GM21360 (cell line): ENCODE results near the gene OR5A2.
A peak's percentile ranks its signal among the peaks of the same experiment; 100 is the strongest.
"Not testable (repeated sequence)": the region's sequence is repeated elsewhere in the genome, so short reads cannot be mapped to it uniquely, and the experiment has no call there.

Experiments
- ATAC-seq: cut with Tn5 transposase; IDR thresholded peaks from one replicate; pipeline ENCODE4 v1.9.1; 2021; ENCODE audit warnings: mild to moderate bottlenecking, moderate library complexity; ENCODE audit not compliant: unreplicated experiment

Gene OR5A2, protein sequence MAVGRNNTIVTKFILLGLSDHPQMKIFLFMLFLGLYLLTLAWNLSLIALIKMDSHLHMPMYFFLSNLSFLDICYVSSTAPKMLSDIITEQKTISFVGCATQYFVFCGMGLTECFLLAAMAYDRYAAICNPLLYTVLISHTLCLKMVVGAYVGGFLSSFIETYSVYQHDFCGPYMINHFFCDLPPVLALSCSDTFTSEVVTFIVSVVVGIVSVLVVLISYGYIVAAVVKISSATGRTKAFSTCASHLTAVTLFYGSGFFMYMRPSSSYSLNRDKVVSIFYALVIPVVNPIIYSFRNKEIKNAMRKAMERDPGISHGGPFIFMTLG

GRCh38 chr11:59426361-59427067, at the start of gene OR5A2:
TSS of gene OR5A2 (minus strand) at chr11:59426413. CDS start at chr11:59422953, 3,460 bp downstream.
- ATAC-seq: no peak

DNA sequence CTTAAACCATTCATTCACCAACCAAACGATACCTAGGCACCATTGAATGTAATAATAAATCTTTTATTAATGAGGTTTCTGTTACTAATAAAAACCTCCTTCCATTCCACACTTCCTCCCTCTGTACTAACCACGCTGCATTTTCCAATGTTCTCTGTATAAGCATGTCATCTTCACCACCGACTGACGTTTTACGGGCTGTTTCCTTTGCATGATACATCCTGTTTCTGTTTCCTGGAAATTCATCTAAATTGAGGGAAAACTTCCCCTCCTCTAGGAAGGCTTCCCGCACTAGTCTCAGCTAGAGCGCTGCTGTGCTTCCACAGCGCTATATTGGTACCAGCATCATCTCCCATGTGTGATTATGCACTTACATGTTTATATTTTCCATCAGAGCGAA, 49.0 kb upstream of the OR5A2 start:
- ATAC-seq: no peak

- no peak for ATAC-seq
These were observed 46.8 kb upstream of the OR5A2 start, which contains the start of gene OR4D10 for GRCh38 chr11:59473015-59473414. TSS of gene OR4D10 (plus strand) at chr11:59473315. CDS start at chr11:59477430, 4,115 bp downstream.

GRCh38 chr11:59463190-59463641, 37.0 kb upstream of the OR5A2 start:
- ATAC-seq: no peak

- no peak for ATAC-seq
These were observed 33.7 kb upstream of the OR5A2 start for GRCh38 chr11:59459916-59460315.

- ATAC-seq: no peak
These were observed 30.4 kb upstream of the OR5A2 start, which contains the start of gene OR4D6 for GRCh38 chr11:59456661-59457060. TSS of gene OR4D6 (plus strand) at chr11:59456961. CDS start at chr11:59456961, 0 bp downstream.

DNA sequence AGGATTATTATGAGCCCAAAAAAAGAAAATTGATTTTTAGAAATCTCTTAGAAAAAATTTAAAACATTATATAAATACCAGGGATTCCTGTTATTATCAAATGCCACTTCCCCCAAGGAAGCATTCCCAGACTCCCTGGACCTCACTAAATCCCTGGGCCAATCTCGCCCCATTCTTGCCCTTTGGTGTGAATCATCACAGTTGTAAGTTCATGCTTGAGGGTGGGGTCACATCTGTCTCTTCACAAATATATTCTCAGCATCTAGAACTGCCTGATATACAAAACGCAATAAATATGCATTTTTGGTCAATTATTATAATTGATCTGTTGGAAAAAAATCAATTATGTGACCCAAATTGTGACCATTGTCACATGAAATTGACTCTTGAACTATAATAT, 22.3 kb upstream of the OR5A2 start:
- no peak for ATAC-seq

GRCh38 chr11:59445624-59446023, 19.4 kb upstream of the OR5A2 start:
- ATAC-seq: not testable (repeated sequence)

- ATAC-seq: no peak
These were observed 11.6 kb upstream of the OR5A2 start for GRCh38 chr11:59437770-59438169.

- no peak for ATAC-seq
These were observed 10.0 kb upstream of the OR5A2 start, which contains the start of gene OR5A1 for GRCh38 chr11:59436169-59436568. TSS of gene OR5A1 (plus strand) at chr11:59436469. CDS start at chr11:59443169, 6,700 bp downstream.

GRCh38 chr11:59429924-59430516, 3.8 kb upstream of the OR5A2 start:
- ATAC-seq: peak; percentile 66

GRCh38 chr11:59427068-59427382, 812 bp upstream of the OR5A2 start:
- ATAC-seq: no peak

- no peak for ATAC-seq
These were observed 1.1 kb downstream of the OR5A2 start for GRCh38 chr11:59425131-59425530.

DNA sequence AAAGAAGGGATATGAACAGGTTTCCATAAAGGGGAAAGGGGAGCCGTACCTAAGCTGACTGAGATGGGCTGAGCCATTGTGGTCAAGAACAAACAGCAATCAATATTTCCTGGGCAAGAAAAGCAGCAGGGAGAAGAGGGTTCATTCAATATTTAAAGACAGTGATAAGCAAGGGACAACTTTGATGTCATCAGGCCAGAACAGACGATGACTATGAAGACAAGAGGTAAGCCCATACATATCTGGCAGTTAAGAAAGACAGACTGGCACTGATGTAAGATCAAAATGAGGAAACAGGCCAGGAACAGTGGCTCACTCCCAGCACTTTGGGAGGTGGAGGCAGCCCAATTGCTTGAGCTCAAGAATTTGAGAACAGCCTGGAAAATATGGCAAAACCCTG, 2.4 kb downstream of the OR5A2 start:
- no peak for ATAC-seq

- no peak for ATAC-seq
These were observed 8.1 kb downstream of the OR5A2 start for GRCh38 chr11:59418156-59418555.

- no peak for ATAC-seq
These were observed 9.2 kb downstream of the OR5A2 start for GRCh38 chr11:59417023-59417422.

DNA sequence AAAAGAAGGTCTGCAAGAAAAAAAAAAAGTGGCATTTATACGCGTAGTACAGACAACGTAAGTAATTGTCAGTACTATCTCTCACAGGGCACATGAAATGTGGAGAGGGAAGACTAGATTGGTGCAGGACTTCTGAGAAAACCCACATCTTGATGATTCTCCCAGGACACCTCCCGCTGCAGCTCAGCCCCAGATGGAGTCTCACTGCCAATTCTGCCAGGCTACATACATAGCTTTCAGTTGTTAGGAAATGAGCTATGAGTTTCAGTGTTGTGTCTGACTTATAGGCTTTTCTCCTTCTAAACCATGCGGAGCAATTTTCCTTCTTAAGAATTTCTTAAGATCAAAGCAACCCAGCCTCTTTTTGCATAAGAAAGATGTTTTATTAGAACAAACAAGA, 9.6 kb downstream of the OR5A2 start:
- no peak for ATAC-seq

DNA sequence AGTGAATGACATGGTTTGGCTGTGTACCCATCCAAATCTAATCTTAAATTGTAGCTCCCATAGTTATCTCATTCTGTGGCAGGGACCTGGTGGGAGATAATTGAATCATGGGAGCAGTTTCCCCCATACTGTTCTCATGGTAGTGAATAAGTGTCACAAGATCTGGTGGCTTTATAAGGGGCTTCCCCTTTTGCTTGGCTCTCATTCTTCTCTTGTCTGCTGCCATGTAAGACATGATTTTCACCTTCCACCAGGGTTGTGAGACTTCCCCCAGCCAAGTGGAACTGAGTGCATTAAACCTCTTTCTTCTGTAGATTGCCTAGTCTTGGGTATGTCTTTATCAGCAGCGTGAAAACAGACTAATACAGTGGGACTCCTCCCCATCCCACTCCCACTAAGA, 11.1 kb downstream of the OR5A2 start:
- ATAC-seq: no peak

DNA sequence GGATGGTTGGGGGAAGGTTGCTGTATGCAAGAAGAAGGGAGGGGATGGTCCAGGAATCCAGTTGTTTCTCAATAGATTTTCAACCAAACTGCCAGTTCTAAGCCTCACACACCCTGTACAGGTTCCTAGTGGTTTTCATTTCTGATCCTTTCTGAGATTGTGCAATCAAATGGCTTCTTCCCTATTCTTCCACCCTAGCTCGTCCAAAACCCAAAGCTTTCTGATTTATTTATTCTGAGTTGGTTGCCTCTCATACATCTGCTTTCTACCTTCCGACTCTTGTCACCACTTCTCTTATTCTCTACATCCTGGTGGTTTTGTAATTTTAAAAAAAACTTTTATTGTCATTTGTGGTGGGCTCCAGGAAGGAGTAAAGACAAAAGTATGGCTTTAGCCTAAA, 12.6 kb downstream of the OR5A2 start:
- no peak for ATAC-seq

GRCh38 chr11:59403546-59403945, 22.7 kb downstream of the OR5A2 start:
- ATAC-seq: no peak

DNA sequence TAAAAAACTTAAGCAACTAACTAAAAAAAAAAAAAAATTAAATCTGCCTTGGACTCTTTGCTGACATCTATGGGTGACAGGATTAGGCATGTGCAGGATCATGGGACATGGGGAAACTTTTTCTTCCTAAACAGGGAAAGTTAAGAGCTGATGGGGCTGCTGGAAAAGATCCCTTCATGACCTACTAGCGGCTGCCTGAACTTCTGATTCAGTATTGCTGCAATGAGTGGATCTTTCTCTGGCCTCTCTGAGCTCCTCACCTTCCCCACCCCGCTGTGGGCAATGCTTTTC, 25.0 kb downstream of the OR5A2 start:
- no peak for ATAC-seq
